Breast epithelium (tissue), 4 donors: Measurements from ENCODE around the gene SPATA33. TPM values are rescaled to one million over a fixed set of nuclear protein-coding genes. Genes with fewer than 3 reads are reported as not detected.

ENCODE experiments used
- DNase-seq, 2 donors: peaks; one replicate each; pipeline ENCODE4 v3.0.0-alpha.2; 2019; ENCODE audit warnings: low spot score in 2 of 2
- H3K27ac ChIP-seq, 2 donors: fragments of 200-600 bp; sonication (generic) in 1 of 2; one replicate each; pipeline ENCODE4 v1.5.1; 2016 to 2019; ENCODE audit warnings: mild to moderate bottlenecking in 1 of 2
- H3K27me3 ChIP-seq, 2 donors: fragments of 200-600 bp; sonication (generic) in 1 of 2; one replicate each; pipeline versions ENCODE4 v1.5.1 to v1.6.0; 2017 to 2019; ENCODE audit warnings: control low read depth in 1 of 2, mild to moderate bottlenecking in 1 of 2
- H3K36me3 ChIP-seq: fragments of 200-600 bp; one replicate; pipeline ENCODE4 v1.5.1; 2019
- H3K4me1 ChIP-seq, 2 donors: fragments of 200-600 bp; sonication (generic); one replicate each; pipeline ENCODE4 v1.5.1; 2016 to 2019; ENCODE audit warnings: control low read depth in 1 of 2
- H3K4me3 ChIP-seq, 3 donors: fragments of 200-600 bp; sonication (generic); 1 replicate in 2 of 3; 2 replicates in 1 of 3; pipeline ENCODE4 v1.5.1; 2016 to 2019; ENCODE audit warnings: mild to moderate bottlenecking in 3 of 3, moderate library complexity in 2 of 3
- H3K9me3 ChIP-seq, 2 donors: fragments of 200-600 bp; sonication (generic) in 1 of 2; one replicate each; pipeline ENCODE4 v1.5.1; 2016 to 2019; ENCODE audit warnings: control low read depth in 1 of 2
- POLR2A ChIP-seq: fragments of 450-650 bp; IDR thresholded peaks from one replicate; pipeline ENCODE4 v1.6.1; 2016; ENCODE audit warnings: antibody characterized with exemption, mild to moderate bottlenecking, moderate library complexity
- POLR2AphosphoS5 ChIP-seq, 3 donors: sonication (generic); formaldehyde crosslinking; IDR thresholded peaks; one replicate each; pipeline ENCODE4 v1.6.1; 2017; ENCODE audit warnings: antibody characterized with exemption in 3 of 3
- intact Hi-C: fragments of 100-400 bp; cut with DNase I; formaldehyde crosslinking; loops from one replicate; pipeline ENCODE4 v1.15.1; 2023; ENCODE audit warnings: low total_unique reads
- total RNA-seq, 3 donors: library from RNA; depleted of rRNA; stranded (reverse); fragments of >200 nt; gene quantifications; one replicate each; pipeline ENCODE4 v1.1.0, GENCODE V29; 2016
- TF ChIP-seq, protein P1 (sequence below), 3 donors: fragments of 450-650 bp; IDR thresholded peaks; one replicate each; pipeline ENCODE4 v1.5.1; 2016 to 2017; ENCODE audit warnings: antibody characterized with exemption in 3 of 3, mild to moderate bottlenecking in 3 of 3, moderate library complexity in 3 of 3

Gene SPATA33
- total RNA-seq, 3 donors from 2014 or later: 3.8 to 7.2 (median 5.9) TPM

- H3K27me3 ChIP-seq: no peaks in the 10 kb centered on the region
- H3K4me3 ChIP-seq: no peak overlapping the region
- H3K4me1 ChIP-seq: no peaks in the 10 kb centered on the region
- H3K36me3 ChIP-seq: no peaks in the 10 kb centered on the region
- TF ChIP-seq, protein P1, sequence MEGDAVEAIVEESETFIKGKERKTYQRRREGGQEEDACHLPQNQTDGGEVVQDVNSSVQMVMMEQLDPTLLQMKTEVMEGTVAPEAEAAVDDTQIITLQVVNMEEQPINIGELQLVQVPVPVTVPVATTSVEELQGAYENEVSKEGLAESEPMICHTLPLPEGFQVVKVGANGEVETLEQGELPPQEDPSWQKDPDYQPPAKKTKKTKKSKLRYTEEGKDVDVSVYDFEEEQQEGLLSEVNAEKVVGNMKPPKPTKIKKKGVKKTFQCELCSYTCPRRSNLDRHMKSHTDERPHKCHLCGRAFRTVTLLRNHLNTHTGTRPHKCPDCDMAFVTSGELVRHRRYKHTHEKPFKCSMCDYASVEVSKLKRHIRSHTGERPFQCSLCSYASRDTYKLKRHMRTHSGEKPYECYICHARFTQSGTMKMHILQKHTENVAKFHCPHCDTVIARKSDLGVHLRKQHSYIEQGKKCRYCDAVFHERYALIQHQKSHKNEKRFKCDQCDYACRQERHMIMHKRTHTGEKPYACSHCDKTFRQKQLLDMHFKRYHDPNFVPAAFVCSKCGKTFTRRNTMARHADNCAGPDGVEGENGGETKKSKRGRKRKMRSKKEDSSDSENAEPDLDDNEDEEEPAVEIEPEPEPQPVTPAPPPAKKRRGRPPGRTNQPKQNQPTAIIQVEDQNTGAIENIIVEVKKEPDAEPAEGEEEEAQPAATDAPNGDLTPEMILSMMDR (IDR thresholded peaks at IDR 0.05): no peak
- TF ChIP-seq POLR2A (no peak), POLR2AphosphoS5 (IDR thresholded peaks at IDR 0.05) (no peak)
- intact Hi-C loops: no loop called here
- DNase-seq: no peak
- no peak overlapping the region for H3K27ac ChIP-seq
- H3K9me3 ChIP-seq: no peaks in the 10 kb centered on the region
Measured at GRCh38 chr16:89704281-89704680, 46.6 kb downstream of the SPATA33 start.

GRCh38 chr16:89705006-89705405 is 47.4 kb downstream of the SPATA33 start:
- Histone ChIP-seq H3K27me3 (no peaks in the 10 kb centered on the region), H3K9me3 (no peaks in the 10 kb centered on the region), H3K27ac (no peak overlapping the region), H3K36me3 (no peaks in the 10 kb centered on the region), H3K4me1 (no peaks in the 10 kb centered on the region), H3K4me3 (no peak overlapping the region)
- TF ChIP-seq, protein P1 (IDR thresholded peaks at IDR 0.05): no peak
- TF ChIP-seq POLR2A (no peak), POLR2AphosphoS5 (IDR thresholded peaks at IDR 0.05) (no peak)
- intact Hi-C loops: no loop called here
- no peak for DNase-seq

- Histone ChIP-seq H3K36me3 (no peaks in the 10 kb centered on the region), H3K27ac (no peak overlapping the region), H3K4me3 (peak overlapping the region in 1 of 3 donors; percentile 7), H3K4me1 (no peaks in the 10 kb centered on the region), H3K9me3 (no peaks in the 10 kb centered on the region), H3K27me3 (no peaks in the 10 kb centered on the region)
- intact Hi-C loops: no loop called here
- TF ChIP-seq, protein P1 (IDR thresholded peaks at IDR 0.05): no peak
- TF ChIP-seq POLR2A (no peak), POLR2AphosphoS5 (IDR thresholded peaks at IDR 0.05) (no peak)
- no peak for DNase-seq
Measured at GRCh38 chr16:89706518-89707260, 49.1 kb downstream of the SPATA33 start.

- TF ChIP-seq POLR2AphosphoS5 (IDR thresholded peaks at IDR 0.05) (no peak), POLR2A (no peak)
- TF ChIP-seq, protein P1 (IDR thresholded peaks at IDR 0.05): no peak
- DNase-seq: no peak
- Histone ChIP-seq H3K9me3 (no peaks in the 10 kb centered on the region), H3K4me3 (no peak overlapping the region), H3K4me1 (peaks cover 0 to 9% of the 10 kb centered on the region in 2 donors), H3K27ac (no peak overlapping the region), H3K27me3 (no peaks in the 10 kb centered on the region), H3K36me3 (no peaks in the 10 kb centered on the region)
- intact Hi-C loops: no loop called here
Measured at GRCh38 chr16:89707695-89708094, 50.1 kb downstream of the SPATA33 start.

DNA sequence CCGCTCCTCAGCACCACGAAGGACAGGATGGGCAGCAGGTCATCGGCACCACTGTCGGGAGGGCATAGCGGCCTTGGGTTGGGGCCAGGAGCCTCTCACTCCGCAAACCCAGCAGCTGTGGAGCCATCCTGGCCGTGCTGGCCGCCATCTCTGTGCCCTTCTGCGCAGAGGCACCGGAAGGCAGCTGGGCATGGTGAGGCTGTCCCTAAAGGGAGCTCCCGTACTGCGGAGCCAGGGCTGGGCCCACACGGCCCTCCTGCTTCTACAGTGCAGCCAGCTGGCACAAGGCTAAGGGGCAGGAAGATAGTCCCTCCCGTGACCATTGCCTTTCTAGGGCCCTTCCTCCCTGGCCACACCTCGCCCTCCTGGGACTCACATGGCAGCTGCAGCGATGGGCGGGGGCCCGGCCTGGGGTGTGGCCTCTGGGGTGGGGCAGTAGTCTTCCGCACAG is 50.9 kb downstream of the SPATA33 start:
- Histone ChIP-seq H3K27me3 (no peaks in the 10 kb centered on the region), H3K4me1 (peaks cover 0 to 9% of the 10 kb centered on the region in 2 donors), H3K27ac (no peak overlapping the region), H3K4me3 (no peak overlapping the region), H3K9me3 (no peaks in the 10 kb centered on the region), H3K36me3 (no peaks in the 10 kb centered on the region)
- intact Hi-C loops: no loop called here
- DNase-seq: no peak
- TF ChIP-seq POLR2AphosphoS5 (IDR thresholded peaks at IDR 0.05) (no peak), POLR2A (no peak)
- TF ChIP-seq, protein P1 (IDR thresholded peaks at IDR 0.05): no peak
